Kidney (tissue), 14 donors: ENCODE measurements around the gene VCL. TPM values are rescaled to one million over a fixed set of nuclear protein-coding genes. Genes with fewer than 3 reads are reported as not detected.

Experiments used
- DNase-seq, 5 donors: peaks; one replicate each; pipeline ENCODE4 v3.0.0-alpha.2; 2013 to 2020
- FAIRE-seq: peaks from 2 replicates; lab custom pipeline; 2012; peaks lifted over from hg19 to GRCh38; lab: Jason Lieb, UNC
- H3K27ac ChIP-seq, 2 donors: one replicate each; pipeline ENCODE4 v1.7.0; 2013; ENCODE audit warnings: low read depth in 2 of 2, low read length in 2 of 2, inconsistent platforms in 1 of 2
- H3K27me3 ChIP-seq: one replicate; pipeline ENCODE4 v1.7.1; 2013; ENCODE audit warnings: low read length, inconsistent platforms; ENCODE audit not compliant: control insufficient read depth, insufficient read depth
- H3K36me3 ChIP-seq, 3 donors: one replicate each; pipeline versions ENCODE4 v1.7.0 to v1.7.1; 2013; ENCODE audit warnings: low read length in 3 of 3, control low read depth in 1 of 3, inconsistent platforms in 1 of 3; ENCODE audit not compliant: insufficient read depth in 3 of 3, control insufficient read depth in 2 of 3
- H3K4me1 ChIP-seq, 3 donors: one replicate each; pipeline versions ENCODE4 v1.7.0 to v1.7.1; 2013; ENCODE audit warnings: low read length in 3 of 3, inconsistent platforms in 1 of 3, low read depth in 1 of 3; ENCODE audit not compliant: control insufficient read depth in 2 of 3, insufficient read depth in 2 of 3
- H3K4me3 ChIP-seq, 3 donors: one replicate each; pipeline versions ENCODE4 v1.7.0 to v1.8.1; 2013; ENCODE audit warnings: low read length in 3 of 3, control low read depth in 1 of 3, inconsistent platforms in 1 of 3
- H3K9ac ChIP-seq, 3 donors: one replicate each; pipeline versions ENCODE4 v1.7.0 to v1.7.1; 2013; ENCODE audit warnings: low read length in 3 of 3, control low read depth in 1 of 3, inconsistent platforms in 1 of 3
- H3K9me3 ChIP-seq, 3 donors: one replicate each; pipeline versions ENCODE4 v1.7.0 to v1.7.1; 2013; ENCODE audit warnings: low read length in 3 of 3, control low read depth in 1 of 3, inconsistent platforms in 1 of 3; ENCODE audit not compliant: control insufficient read depth in 2 of 3, insufficient read depth in 1 of 3
- CTCF ChIP-seq: IDR thresholded peaks from 3 replicates; pipeline ENCODE4 v1.5.1; 2012; ENCODE audit warnings: mild to moderate bottlenecking, moderate library complexity, borderline replicate concordance; ENCODE audit not compliant: insufficient read depth; ENCODE audit errors: extremely low read depth
- intact Hi-C: fragments of 100-400 bp; cut with DNase I; formaldehyde crosslinking; loops from one replicate; pipeline ENCODE4 v1.11.1; 2022
- polyA plus RNA-seq: library from polyadenylated mRNA; stranded (reverse); fragments of 350-450 nt; fragmentation: Illumina TruSeq; extraction: RNeasy Lipid Tissue Mini Kit (QIAGEN cat#74804); gene quantifications from one replicate; pipeline ENCODE4 v1.2.3, GENCODE V29; 2014; ENCODE audit warnings: low read depth, low replicate concordance; ENCODE audit not compliant: insufficient read depth
- total RNA-seq: library from RNA; stranded (reverse); fragmentation: NEBNext Ultra II Directional; extraction: Animal tissue kit (Norgen Biotek cat#: 25700); gene quantifications from one replicate; pipeline ENCODE4 v1.2.1, GENCODE V29; 2021
- donor health status: control.
- donor health status: control.
- donor health status: control.
- donor health status: control.
- donor health status: control.
- donor health status: DM: yes; HTN: yes; CAD: no.
- donor health status: Normal renal cell carcinoma (clear cell type).

Gene VCL
- total and polyA plus RNA-seq, 2 donors from 2014 or later = 23.8 to 167 TPM

GRCh38 chr10:73981812-73982211 lies 16.1 kb upstream of the VCL start:
- no peak for FAIRE-seq
- TF ChIP-seq CTCF = no peak
- intact Hi-C loops = no loop called here

GRCh38 chr10:73983096-73984047 lies 14.5 kb upstream of the VCL start:
- Histone ChIP-seq H3K9ac (no peak overlapping the region), H3K27me3 (no peaks in the 10 kb centered on the region), H3K4me3 (no peak overlapping the region), H3K4me1 (no peaks in the 10 kb centered on the region), H3K9me3 (no peaks in the 10 kb centered on the region), H3K27ac (no peak overlapping the region), H3K36me3 (no peaks in the 10 kb centered on the region)
- no peak for TF ChIP-seq CTCF
- no peak for FAIRE-seq
- intact Hi-C loops = no loop called here
- peak in 2 of 5 donors; percentile 43 to 69 for DNase-seq

More at GRCh38 chr10:73981812-73982211, 16.1 kb upstream of the VCL start:
- no peak for DNase-seq
- no peaks in the 10 kb centered on the region for H3K36me3 ChIP-seq
- no peak overlapping the region for H3K27ac ChIP-seq
- H3K4me1 ChIP-seq = no peaks in the 10 kb centered on the region
- H3K9me3 ChIP-seq = no peaks in the 10 kb centered on the region
- H3K4me3 ChIP-seq = no peak overlapping the region
- no peaks in the 10 kb centered on the region for H3K27me3 ChIP-seq
- no peak overlapping the region for H3K9ac ChIP-seq

- no peak overlapping the region for H3K9ac ChIP-seq
- FAIRE-seq (no peak), DNase-seq (no peak)
- TF ChIP-seq CTCF = no peak
- intact Hi-C loops = no loop called here
- no peak overlapping the region for H3K4me3 ChIP-seq
- no peaks in the 10 kb centered on the region for H3K36me3 ChIP-seq
- H3K27me3 ChIP-seq = no peaks in the 10 kb centered on the region
- H3K27ac ChIP-seq = no peak overlapping the region
- H3K4me1 ChIP-seq = no peaks in the 10 kb centered on the region
- no peaks in the 10 kb centered on the region for H3K9me3 ChIP-seq
These were observed 8.2 kb upstream of the VCL start for GRCh38 chr10:73989594-73990150.
